AG09319 (cell line): ENCODE measurements around the gene KRTAP1-3.
"Not testable (repeated sequence)": the region's sequence is repeated elsewhere in the genome, so short reads cannot be mapped to it uniquely, and the experiment has no call there.

Experiments used
- DNase-seq: peaks from one replicate; pipeline ENCODE4 v3.0.0-alpha.2; 2010; ENCODE audit warnings: low read depth; ENCODE audit errors: extremely low read depth
- TF ChIP-seq, protein P1 (sequence below): IDR thresholded peaks from 2 replicates; pipeline ENCODE4 v1.5.1; 2011; ENCODE audit warnings: low read depth, mild to moderate bottlenecking, inconsistent platforms, low read length, moderate library complexity

The KRTAP1-3 gene

GRCh38 chr17:41042953-41043352 lies 8.3 kb upstream of the KRTAP1-3 start:
- TF ChIP-seq, protein P1, sequence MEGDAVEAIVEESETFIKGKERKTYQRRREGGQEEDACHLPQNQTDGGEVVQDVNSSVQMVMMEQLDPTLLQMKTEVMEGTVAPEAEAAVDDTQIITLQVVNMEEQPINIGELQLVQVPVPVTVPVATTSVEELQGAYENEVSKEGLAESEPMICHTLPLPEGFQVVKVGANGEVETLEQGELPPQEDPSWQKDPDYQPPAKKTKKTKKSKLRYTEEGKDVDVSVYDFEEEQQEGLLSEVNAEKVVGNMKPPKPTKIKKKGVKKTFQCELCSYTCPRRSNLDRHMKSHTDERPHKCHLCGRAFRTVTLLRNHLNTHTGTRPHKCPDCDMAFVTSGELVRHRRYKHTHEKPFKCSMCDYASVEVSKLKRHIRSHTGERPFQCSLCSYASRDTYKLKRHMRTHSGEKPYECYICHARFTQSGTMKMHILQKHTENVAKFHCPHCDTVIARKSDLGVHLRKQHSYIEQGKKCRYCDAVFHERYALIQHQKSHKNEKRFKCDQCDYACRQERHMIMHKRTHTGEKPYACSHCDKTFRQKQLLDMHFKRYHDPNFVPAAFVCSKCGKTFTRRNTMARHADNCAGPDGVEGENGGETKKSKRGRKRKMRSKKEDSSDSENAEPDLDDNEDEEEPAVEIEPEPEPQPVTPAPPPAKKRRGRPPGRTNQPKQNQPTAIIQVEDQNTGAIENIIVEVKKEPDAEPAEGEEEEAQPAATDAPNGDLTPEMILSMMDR, result no peak
- DNase-seq, result no peak

GRCh38 chr17:41040783-41041571 lies 6.3 kb upstream of the KRTAP1-3 start, which contains the start of gene KRTAP1-1:
KRTAP1-1 (minus strand) TSS chr17:41041450; CDS start chr17:41041397, 53 bp downstream.
- DNase-seq, result not testable (repeated sequence)

GRCh38 chr17:41037853-41038350 lies 3.2 kb upstream of the KRTAP1-3 start:
- TF ChIP-seq, protein P1, result no peak
- DNase-seq, result no peak

DNA sequence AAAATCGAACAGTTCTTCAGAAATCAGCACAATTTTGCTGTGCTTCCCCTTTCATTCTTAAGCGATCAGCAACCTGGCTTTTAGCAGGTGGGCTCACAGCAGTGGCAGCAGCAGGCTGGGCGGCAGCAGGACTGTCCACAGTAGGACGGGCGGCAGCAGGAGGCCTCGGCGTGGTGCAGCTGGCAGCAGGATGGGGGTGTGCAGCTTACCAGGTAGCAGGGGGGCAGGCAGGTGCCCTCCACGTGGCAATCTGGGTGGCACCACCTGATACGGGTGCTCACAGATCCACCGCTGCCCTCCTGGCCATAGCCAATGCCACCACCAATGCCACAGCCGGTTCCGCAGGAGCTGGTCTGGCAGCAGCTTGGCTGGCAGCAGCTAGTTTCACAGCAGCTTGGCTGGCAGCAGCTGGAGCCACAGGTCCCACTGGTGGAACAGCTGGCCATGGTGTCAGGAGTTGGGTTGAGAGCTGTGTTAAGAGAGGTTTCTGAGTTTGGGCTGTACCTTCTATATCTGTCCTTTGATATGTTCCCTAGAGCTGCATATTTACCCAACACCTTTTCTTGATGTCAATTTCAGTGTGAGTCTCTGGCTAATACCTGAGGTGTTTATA lies 4.9 kb downstream of the KRTAP1-3 start, which contains the start of gene KRTAP1-4:
KRTAP1-4 (minus strand) TSS at position 563 of the 613 bp plus-strand sequence; CDS start at position 446, 117 bp downstream.
- TF ChIP-seq, protein P1, result no peak
- DNase-seq, result no peak

DNA sequence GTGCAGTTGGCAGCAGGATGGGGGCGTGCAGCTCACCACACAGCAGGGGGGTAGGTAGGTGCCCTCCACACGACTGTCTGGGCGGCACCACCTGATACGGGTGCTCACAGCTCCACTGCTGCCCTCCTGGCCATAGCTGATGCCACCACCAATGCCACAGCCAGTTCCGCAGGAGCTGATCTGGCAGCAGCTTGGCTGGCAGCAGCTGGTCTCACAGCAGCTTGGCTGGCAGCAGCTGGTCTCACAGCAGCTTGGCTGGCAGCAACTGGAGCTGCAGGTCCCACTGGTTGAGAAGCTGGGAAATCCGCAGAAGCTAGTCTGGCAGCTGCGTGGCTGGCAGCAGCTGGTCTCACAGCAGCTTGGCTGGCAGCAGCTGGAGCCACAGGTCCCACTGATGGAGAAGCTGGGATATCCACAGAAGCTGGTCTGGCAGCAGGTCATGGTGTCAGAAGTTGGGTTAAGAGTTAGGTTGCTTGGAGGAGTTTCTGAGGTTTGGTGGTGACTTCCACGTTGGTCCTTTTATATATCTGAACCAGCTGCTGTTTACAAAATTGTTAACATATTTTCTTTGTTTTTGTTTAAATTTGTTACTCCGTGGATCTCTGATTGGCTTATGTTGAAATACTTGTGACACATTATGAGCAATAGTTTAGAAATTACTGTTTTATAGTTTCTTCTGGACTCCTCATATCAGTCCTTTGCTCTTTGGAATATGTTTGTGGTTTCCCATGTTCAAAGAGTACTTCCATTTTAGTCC lies 7.8 kb downstream of the KRTAP1-3 start, which contains the start of gene KRTAP1-5:
KRTAP1-5 (minus strand) TSS at position 494 of the 757 bp plus-strand sequence; CDS start at position 441, 53 bp downstream.
- TF ChIP-seq, protein P1, result no peak
- peak; percentile 81 for DNase-seq

GRCh38 chr17:41024697-41025096 lies 10.0 kb downstream of the KRTAP1-3 start:
- DNase-seq, result no peak

GRCh38 chr17:41020336-41020735 lies 14.3 kb downstream of the KRTAP1-3 start:
- DNase-seq, result no peak
- TF ChIP-seq, protein P1, result no peak

More at GRCh38 chr17:41024697-41025096, 10.0 kb downstream of the KRTAP1-3 start:
- TF ChIP-seq, protein P1, result no peak
